HG03066 (cell line): ENCODE measurements around the gene P3H2.

Source experiments
- ATAC-seq: cut with Tn5 transposase; IDR thresholded peaks from one replicate; pipeline ENCODE4 v1.9.1; 2021; ENCODE audit warnings: low read depth; ENCODE audit not compliant: unreplicated experiment

P3H2 gene

GRCh38 chr3:189909139-189909538 lies 211.6 kb downstream of the P3H2 start:
- ATAC-seq = no peak

GRCh38 chr3:189908646-189909045 lies 212.1 kb downstream of the P3H2 start:
- ATAC-seq = no peak

GRCh38 chr3:189907803-189908202 lies 212.9 kb downstream of the P3H2 start:
- ATAC-seq = no peak
